DMS153 treated with DMSO at 0.1 percent for 48 hours (cell line): Measurements from ENCODE around the gene EPAS1.

Source experiments
- DNase-seq: peaks from one replicate; lab custom pipeline; 2025; ENCODE audit not compliant: unreplicated experiment; lab: John Stamatoyannopoulos, UW

Gene EPAS1

DNA sequence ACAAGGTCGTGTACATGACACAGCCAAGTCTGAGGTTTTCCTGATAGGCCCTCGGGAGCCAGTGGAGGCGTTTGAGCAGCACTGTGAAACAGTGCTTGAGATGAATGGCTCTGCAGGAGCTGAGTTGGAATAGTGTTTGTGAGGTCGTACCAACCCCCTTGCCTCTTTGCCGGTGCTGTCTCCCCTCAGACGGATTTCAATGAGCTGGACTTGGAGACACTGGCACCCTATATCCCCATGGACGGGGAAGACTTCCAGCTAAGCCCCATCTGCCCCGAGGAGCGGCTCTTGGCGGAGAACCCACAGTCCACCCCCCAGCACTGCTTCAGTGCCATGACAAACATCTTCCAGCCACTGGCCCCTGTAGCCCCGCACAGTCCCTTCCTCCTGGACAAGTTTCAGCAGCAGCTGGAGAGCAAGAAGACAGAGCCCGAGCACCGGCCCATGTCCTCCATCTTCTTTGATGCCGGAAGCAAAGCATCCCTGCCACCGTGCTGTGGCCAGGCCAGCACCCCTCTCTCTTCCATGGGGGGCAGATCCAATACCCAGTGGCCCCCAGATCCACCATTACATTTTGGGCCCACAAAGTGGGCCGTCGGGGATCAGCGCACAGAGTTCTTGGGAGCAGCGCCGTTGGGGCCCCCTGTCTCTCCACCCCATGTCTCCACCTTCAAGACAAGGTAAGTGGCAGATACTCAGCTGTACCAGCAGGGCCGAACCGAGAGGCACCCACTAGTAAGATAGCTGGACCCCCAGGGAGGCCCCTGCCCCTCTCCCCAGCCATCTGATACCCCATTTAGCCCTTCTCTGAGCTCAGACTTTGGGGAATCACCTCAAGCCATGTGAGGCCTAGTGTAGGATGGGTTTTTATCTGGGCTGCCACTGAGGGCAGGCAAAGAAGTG lies 83.1 kb downstream of the EPAS1 start:
- no peak for DNase-seq

DNA sequence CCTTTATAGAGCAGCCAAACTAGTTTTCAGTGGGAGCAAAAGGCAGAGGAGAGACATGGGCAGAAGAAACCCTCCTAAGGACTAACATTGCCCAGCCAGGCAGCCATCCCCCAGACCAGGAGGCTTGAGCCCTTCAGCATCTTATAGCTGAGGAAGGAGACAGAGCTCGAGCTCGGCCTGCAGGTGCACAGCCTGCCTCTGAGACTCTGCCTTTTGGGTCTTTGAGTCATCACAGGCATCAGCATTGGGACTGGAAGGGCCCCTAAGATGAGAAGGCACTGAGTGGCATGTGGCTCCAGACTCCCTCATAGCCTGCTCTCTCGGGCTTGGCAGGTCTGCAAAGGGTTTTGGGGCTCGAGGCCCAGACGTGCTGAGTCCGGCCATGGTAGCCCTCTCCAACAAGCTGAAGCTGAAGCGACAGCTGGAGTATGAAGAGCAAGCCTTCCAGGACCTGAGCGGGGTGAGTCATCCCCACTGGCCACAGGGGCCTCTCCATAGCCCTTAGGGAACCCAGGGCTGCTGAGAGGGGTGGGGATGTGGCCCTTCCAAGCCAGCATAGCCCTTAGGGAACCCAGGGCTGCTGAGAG lies 84.1 kb downstream of the EPAS1 start:
- DNase-seq = no peak

GRCh38 chr2:46381871-46382270 lies 84.7 kb downstream of the EPAS1 start:
- no peak for DNase-seq

GRCh38 chr2:46382331-46383112 lies 85.3 kb downstream of the EPAS1 start:
- DNase-seq = no peak

GRCh38 chr2:46383113-46383395 lies 85.8 kb downstream of the EPAS1 start:
- no peak for DNase-seq

- DNase-seq = no peak
These were observed 86.7 kb downstream of the EPAS1 start for GRCh38 chr2:46383784-46384456.

DNA sequence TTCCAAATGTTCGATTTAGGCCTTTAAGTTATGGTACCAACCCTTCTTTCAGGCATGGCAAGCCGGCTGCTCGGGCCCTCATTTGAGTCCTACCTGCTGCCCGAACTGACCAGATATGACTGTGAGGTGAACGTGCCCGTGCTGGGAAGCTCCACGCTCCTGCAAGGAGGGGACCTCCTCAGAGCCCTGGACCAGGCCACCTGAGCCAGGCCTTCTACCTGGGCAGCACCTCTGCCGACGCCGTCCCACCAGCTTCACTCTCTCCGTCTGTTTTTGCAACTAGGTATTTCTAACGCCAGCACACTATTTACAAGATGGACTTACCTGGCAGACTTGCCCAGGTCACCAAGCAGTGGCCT lies 87.2 kb downstream of the EPAS1 start:
- DNase-seq = no peak

DNA sequence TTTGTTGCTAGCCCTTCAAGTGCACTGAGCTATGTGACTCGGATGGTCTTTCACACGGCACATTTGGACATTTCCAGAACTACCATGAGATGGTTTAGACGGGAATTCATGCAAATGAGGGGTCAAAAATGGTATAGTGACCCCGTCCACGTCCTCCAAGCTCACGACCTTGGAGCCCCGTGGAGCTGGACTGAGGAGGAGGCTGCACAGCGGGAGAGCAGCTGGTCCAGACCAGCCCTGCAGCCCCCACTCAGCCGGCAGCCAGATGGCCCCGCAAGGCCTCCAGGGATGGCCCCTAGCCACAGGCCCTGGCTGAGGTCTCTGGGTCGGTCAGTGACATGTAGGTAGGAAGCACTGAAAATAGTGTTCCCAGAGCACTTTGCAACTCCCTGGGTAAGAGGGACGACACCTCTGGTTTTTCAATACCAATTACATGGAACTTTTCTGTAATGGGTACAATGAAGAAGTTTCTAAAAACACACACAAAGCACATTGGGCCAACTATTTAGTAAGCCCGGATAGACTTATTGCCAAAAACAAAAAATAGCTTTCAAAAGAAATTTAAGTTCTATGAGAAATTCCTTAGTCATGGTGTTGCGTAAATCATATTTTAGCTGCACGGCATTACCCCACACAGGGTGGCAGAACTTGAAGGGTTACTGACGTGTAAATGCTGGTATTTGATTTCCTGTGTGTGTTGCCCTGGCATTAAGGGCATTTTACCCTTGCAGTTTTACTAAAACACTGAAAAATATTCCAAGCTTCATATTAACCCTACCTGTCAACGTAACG lies 88.8 kb downstream of the EPAS1 start:
- DNase-seq = no peak

- DNase-seq = no peak
These were observed 89.6 kb downstream of the EPAS1 start for GRCh38 chr2:46386763-46387162.

GRCh38 chr2:46387292-46387691 lies 90.1 kb downstream of the EPAS1 start:
- DNase-seq = no peak

- no peak for DNase-seq
These were observed 90.8 kb downstream of the EPAS1 start for GRCh38 chr2:46387886-46388515.

DNA sequence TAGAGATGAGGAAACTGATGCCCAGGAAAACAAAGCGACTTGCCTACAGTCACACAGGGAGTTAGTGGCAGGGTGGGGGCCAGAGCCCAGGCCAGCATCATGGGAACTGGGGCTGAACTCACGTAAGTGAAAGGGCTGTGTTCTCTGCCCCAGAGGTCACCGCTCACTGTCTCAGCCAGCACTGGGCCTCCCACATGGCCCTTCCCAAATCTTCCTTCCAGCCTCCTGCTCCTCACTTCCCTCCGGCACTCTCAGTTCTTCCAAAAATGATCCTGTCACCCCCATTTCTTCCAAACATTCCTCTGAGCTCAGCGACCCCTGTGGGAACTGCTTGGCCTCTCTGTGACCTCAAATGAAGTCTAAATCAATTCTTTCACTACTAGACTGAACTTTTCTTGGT lies 91.7 kb downstream of the EPAS1 start:
- DNase-seq = no peak

DNA sequence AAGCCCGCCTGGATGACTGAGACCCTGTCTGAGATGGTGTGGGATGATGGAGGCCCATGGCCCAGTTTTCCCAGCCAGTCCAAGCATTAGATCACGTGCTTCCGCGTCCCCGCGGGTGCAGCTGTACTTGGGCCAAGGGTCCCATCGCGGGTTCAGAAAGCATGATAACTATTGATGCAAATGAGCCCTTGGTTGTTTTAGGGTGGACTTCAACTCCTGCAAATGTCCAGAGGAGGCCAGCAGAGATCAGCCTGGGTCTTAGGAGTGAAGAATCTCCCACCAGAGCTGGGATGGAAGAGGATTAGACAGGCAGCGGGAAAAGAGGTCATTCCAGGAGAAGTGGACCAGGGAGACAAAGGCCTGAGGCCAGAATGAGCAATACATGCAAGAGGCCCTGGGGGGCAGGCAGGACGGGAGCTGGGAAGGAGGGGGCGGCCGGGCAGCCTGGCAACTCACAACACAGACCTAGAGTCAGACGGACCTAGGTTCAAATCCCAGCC lies 92.3 kb downstream of the EPAS1 start:
- no peak for DNase-seq

- DNase-seq = no peak
These were observed 92.8 kb downstream of the EPAS1 start for GRCh38 chr2:46390036-46390435.

DNA sequence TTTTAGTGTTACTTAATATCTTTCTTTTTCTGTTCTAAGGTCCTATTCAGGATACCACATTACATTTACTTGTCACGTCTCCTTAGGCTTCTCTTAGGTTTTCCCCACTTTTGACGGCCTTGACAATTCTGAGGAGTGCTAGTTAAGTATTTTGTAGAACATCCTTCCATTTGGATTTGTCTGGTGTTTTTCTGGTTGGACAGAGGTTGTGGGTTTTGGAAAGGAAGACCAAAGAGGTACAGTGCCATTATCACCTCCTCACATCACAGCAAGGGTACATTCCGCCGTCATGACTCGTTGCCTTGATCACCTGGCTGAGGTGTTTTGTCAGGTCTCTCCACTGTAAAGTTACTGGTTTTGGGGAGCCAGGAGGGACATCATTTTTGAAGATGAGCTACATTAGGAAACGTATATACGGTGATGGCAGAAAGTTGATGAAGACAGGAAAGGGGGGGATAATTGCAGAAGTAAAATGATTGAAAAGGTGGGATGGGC lies 93.7 kb downstream of the EPAS1 start:
- no peak for DNase-seq

GRCh38 chr2:46392561-46393346 lies 95.5 kb downstream of the EPAS1 start:
- DNase-seq = no peak

DNA sequence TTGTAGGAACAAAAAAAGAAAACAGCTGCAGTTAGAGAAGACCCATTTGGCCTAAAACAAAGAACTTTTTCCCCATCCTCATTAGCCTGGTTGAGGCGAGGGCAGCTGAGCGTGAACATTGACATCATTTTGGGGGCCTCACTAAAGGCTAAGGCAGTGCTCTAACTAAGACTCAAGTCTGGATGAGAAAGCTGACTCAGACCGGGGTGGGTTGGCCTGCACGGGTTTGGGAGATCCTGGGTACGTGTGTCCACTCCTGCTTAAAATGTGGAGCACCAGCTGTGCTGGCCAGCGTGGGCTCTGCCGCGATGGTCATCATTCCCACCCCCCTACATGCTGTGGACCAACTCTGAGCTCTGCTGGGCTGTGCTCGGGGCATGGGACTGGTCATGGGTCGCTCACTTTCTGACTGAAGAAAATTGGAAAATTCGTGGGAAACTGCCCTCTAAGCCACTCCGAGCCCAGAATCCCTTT lies 96.2 kb downstream of the EPAS1 start:
- DNase-seq = no peak

DNA sequence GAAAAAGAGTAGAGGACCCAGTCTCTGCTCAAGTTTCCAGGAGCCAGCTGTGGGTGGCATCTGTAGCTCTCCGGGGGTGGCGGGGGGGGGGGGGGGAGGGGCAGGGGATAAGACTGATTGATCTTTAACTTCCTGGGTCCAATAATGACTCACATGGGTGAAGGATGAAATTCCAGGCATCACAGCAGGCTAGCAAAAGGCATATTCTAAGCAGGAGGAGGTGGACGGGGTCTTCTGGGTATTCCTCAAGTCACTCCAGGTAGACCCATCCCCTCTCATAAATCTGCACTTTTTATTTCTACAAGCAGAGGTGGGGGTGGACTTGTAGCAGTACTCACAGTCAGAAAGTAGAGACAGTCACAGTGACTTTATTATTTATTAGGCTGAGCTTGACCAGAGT lies 96.7 kb downstream of the EPAS1 start:
- no peak for DNase-seq
